ENCODE results near the gene PORCN. TPM values are rescaled to one million over a fixed set of nuclear protein-coding genes. Genes with fewer than 3 reads are reported as not detected.

PORCN gene
- total and polyA plus RNA-seq, 2 of the 13 experiments (the other 11 are each of a cell fraction or from before 2014, with no cell fraction given): 3.9 to 5.8 TPM

DNA sequence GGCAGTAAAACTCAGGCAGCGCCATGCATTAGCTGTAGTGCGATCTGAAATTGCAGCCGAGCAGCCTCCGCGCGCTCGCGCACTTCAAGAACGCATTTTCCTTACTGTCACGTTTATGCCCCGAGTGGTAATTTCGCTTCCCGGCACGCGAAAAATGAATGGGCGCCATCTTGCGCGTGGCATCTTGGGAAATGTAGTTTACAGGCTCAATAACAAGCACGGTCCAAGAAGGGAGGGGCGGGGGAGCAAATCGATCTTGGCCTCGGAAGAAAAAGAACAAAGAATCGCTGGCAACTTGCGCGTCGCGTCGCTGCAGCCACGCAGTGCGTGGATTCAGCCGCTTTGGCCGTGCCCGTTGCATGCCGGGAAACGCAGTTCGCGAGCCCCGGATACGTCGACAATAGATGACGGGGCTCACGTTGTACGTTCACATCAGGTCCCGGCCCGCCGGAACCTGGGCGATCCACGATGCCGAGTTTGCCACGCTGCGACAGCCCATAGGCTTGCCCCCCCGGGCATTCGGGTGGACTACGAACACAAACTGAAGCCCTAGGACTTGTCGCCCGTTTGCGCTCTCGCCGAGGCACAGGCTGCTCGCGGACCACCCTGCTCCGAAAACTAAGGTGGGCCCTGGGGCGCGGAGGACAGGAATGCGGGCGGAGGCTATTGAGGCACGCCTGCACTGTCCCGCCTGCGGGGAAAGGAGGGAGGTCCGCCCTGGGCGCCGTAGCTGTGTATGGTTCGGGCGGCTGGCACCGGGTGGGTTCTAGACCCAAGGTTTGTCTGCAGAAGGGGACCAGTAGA lies 32.8 kb upstream of the PORCN start, which contains the start of gene FTSJ1:
FTSJ1 (plus strand) TSS at position 426 of the 804 bp plus-strand sequence. CDS start 1,849 bp downstream, outside the sequence.
- ChIA-PET POLR2A (interaction anchor here (0.6 kb wide), 1 partner anchor 99 kb away, joined by 3 read pairs; no protein-coding TSS in a partner anchor), CTCF (ENCODE audit: low intra/inter-chr PET ratio, low total read pairs) (no interaction called here)
- Histone ChIP-seq H3K4me1 (ENCODE audit: insufficient read depth, low read length) (peaks cover 46% of the 10 kb centered on the region), H3K36me3 (replicated peaks in 1 of 2; ENCODE audit: control insufficient read depth in 1 of 2, insufficient read depth in 2 of 2, low read length in 2 of 2) (peaks cover 0 to 1% of the 10 kb centered on the region in 2 experiments; a peak in 1 of 5 replicates), H3K9me3 (ENCODE audit: low read length) (no peaks in the 10 kb centered on the region), H3K27me3 (ENCODE audit: control insufficient read depth in 1 of 2, insufficient read depth in 2 of 2, low read length in 2 of 2) (no peaks in the 10 kb centered on the region; a peak in 1 of 5 replicates), H4K20me1 (ENCODE audit: insufficient read depth, low read length) (no peaks in the 10 kb centered on the region), H3K79me2 (ENCODE audit: insufficient read depth, low read length) (peaks cover 19% of the 10 kb centered on the region), H3K4me2 (ENCODE audit: low read depth, low read length) (peak within 1 kb of the TSS; percentile 74), H3K27ac (ENCODE audit: extremely low read length, insufficient read depth, low read length) (peak within 1 kb of the TSS; percentile 76), H3K9ac (ENCODE audit: insufficient read depth, low read depth, low read length) (peak within 1 kb of the TSS; percentile 77), H3K4me3 (replicated peaks in 1 of 3; ENCODE audit: insufficient read depth in 1 of 3, low read depth in 2 of 3, low read length in 3 of 3) (peak within 1 kb of the TSS; percentile 68 to 78 (median 77)), H2AFZ (ENCODE audit: low read length) (peak within 1 kb of the TSS; percentile 28)
- FAIRE-seq (peak; percentile 94), DNase-seq (ENCODE audit: low spot score) (peak; percentile 76), ATAC-seq (peak; percentile 85)
- BruUV-seq (replicated peaks): TSS peak; percentile 81
- in situ Hi-C loops (cut with HindIII; ENCODE audit: extremely low pct_ligation_motif_present, low pct_unique_long_range_greater_than_20kb) (no loop called here), intact Hi-C loops (cut with micrococcal nuclease; ENCODE audit: unreplicated experiment) (loop anchor here (10.0 kb wide), 1 partner anchor 59 kb away; the partner anchor contains the start of gene TBC1D25)
- WGBS (ENCODE audit: low lambda C conversion rate): 1% methylated on average over 14 of the region's 75 CpGs
- no peak for TF ChIP-seq FOXA1 (IDR thresholded peaks at IDR 0.05)
- no peak for TF ChIP-seq FOXA1 (CRISPR knock-in tag; IDR thresholded peaks at IDR 0.05)
- TF ChIP-seq EZH2 (conservative IDR thresholded peaks at IDR 0.05; ENCODE audit: low read depth, low read length): no peak
- TF ChIP-seq ZNF710 (CRISPR knock-in tag; IDR thresholded peaks at IDR 0.05; ENCODE audit: borderline replicate concordance): no peak
- TF ChIP-seq MATR3 (CRISPR knock-in tag; IDR thresholded peaks at IDR 0.05): no peak
- no peak for TF ChIP-seq ZNF879 (CRISPR knock-in tag; IDR thresholded peaks at IDR 0.05)
- no peak for TF ChIP-seq FLYWCH1 (CRISPR knock-in tag; IDR thresholded peaks at IDR 0.05)
- no peak for TF ChIP-seq DDIT3 (CRISPR knock-in tag; IDR thresholded peaks at IDR 0.05)
- TF ChIP-seq SMARCC2 (IDR thresholded peaks at IDR 0.05): no peak
- TF ChIP-seq ZNF343 (CRISPR knock-in tag; IDR thresholded peaks at IDR 0.05): no peak
- TF ChIP-seq RXRA (CRISPR knock-in tag; IDR thresholded peaks at IDR 0.05): peak; percentile 30; the same call in 1 of the 2 replicates
- TF ChIP-seq ZMAT3 (CRISPR knock-in tag; conservative IDR thresholded peaks at IDR 0.05): no peak
- no peak for TF ChIP-seq ZNF10 (CRISPR knock-in tag; IDR thresholded peaks at IDR 0.05; ENCODE audit: borderline replicate concordance, low read depth)
- TF ChIP-seq ZZZ3 (CRISPR knock-in tag; IDR thresholded peaks at IDR 0.05; ENCODE audit: borderline replicate concordance): no peak

Measured in HepG2 (cell line).